ENCODE measurements around the gene RICTOR. TPM values are rescaled to one million over a fixed set of nuclear protein-coding genes. Genes with fewer than 3 reads are reported as not detected.

The RICTOR gene
- total and polyA plus RNA-seq, 4 experiments from 2014 or later: 6.7 to 94.9 (median 51.8) TPM

GRCh38 chr5:39073767-39074016 is 507 bp downstream of the RICTOR start:
- H3K36me3 Mint-ChIP-seq: peaks cover 9 to 28% of the 10 kb centered on the region in 2 donors
- peaks cover 48% of the 10 kb centered on the region for H3K4me1 ChIP-seq (ENCODE audit: insufficient read depth, low read length)
- peak overlapping the region; percentile 96 to 99 (median 98) for H3K4me3 Mint-ChIP-seq
- ChIA-PET CTCF (ENCODE audit: partially characterized antibody) (interaction anchor here (1.1 to 1.7 kb wide), 4 partner anchors 55 to 210 kb away, joined by 3 to 8 read pairs (median 6); no protein-coding TSS in a partner anchor), POLR2A (ENCODE audit: partially characterized antibody) (interaction anchor here (0.8 to 4.1 kb wide), 13 partner anchors 11 to 1580 kb away, joined by 3 to 14 read pairs (median 4); no protein-coding TSS in a partner anchor)
- H3K9me3 Mint-ChIP-seq: peaks cover 0 to 5% (median 0%) of the 10 kb centered on the region in 8 donors
- H3K4me1 Mint-ChIP-seq: peaks cover 26 to 64% (median 43%) of the 10 kb centered on the region in 4 donors
- H3K4me3 ChIP-seq (ENCODE audit: low read length in 2 of 2): peak overlapping the region; percentile 13 to 56
- H3K27ac ChIP-seq (ENCODE audit: low read depth, low read length): peak overlapping the region; percentile 97
- intact Hi-C loops (cut with micrococcal nuclease): loop anchor here (1.0 to 5.0 kb wide), 7 partner anchors 11 to 474 kb away; partner anchors contain the start of gene FYB1
- H3K36me3 ChIP-seq (ENCODE audit: insufficient read depth, low read length): peaks cover 5% of the 10 kb centered on the region
- peaks cover 10 to 14% of the 10 kb centered on the region in 2 donors for H3K27me3 Mint-ChIP-seq
- DNase-seq: no peak
- H3K9me3 ChIP-seq (ENCODE audit: control insufficient read depth in 1 of 2, low read length in 2 of 2): no peaks in the 10 kb centered on the region
- peak overlapping the region; percentile 95 to 99 (median 97) for H3K27ac Mint-ChIP-seq
- H3K27me3 ChIP-seq (ENCODE audit: insufficient read depth, low read length): peaks cover 17% of the 10 kb centered on the region

DNA sequence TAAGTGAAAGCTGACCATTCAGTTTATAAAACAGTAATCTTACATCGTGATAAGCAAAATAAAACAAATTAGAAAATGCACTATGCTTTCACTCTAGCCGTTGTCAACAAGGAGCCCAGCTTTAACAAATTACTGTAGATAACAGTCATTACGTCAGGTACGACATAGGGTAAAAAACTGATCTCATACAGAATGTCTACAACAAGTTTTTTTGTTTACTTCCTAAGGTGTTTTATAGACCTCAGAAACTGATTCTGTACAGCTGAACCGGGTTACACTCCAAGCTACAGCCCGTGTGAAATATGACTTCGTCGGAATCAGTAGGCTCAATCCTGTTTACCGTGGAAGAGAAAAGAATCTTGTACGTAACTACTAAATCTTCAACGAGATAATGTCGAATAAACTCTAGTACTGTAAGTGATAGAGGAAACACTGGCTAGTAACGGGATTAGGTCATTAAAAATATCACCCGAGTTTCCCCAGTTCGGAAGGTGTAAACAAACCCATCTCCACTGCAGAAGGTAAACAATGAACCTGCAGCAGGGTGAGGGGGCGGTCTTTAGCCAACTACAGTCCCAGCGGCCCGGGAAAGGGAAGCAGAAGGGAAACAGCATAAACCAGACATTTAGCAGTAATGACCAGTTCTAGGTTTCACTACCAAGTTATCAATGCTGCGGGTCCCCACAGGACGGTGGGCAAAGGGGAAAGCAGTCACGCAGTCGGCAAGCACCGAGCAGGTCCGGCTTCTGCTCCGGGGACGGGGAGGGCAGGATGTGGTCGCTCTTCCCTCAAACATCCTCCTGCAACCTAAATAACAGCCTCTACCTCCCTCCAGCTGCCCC is 1.1 kb downstream of the RICTOR start:
- H3K9me3 Mint-ChIP-seq: peaks cover 0 to 5% (median 0%) of the 10 kb centered on the region in 8 donors
- peaks cover 6 to 10% of the 10 kb centered on the region in 2 donors for H3K27me3 Mint-ChIP-seq
- CTCF ChIA-PET (ENCODE audit: partially characterized antibody): interaction anchor here (1.1 to 2.8 kb wide), 6 partner anchors 7 to 210 kb away, joined by 3 to 19 read pairs (median 6); no protein-coding TSS in a partner anchor
- H3K27ac ChIP-seq (ENCODE audit: low read depth, low read length): peak overlapping the region; percentile 97
- peak overlapping the region; percentile 13 to 56 for H3K4me3 ChIP-seq (ENCODE audit: low read length in 2 of 2)
- H3K36me3 ChIP-seq (ENCODE audit: insufficient read depth, low read length): peaks cover 8% of the 10 kb centered on the region
- DNase-seq: peak; percentile 60 to 83 (median 72)
- H3K4me3 Mint-ChIP-seq: peak overlapping the region; percentile 96 to 99 (median 98)
- intact Hi-C loops (cut with micrococcal nuclease): loop anchor here (1.0 to 5.0 kb wide), 5 partner anchors 11 to 209 kb away; partner anchors contain the start of gene FYB1
- H3K27ac Mint-ChIP-seq: peak overlapping the region; percentile 95 to 99 (median 97)
- POLR2A ChIA-PET (ENCODE audit: partially characterized antibody): interaction anchor here (0.8 to 4.1 kb wide), 13 partner anchors 11 to 1581 kb away, joined by 3 to 14 read pairs (median 4); no protein-coding TSS in a partner anchor
- peaks cover 14 to 33% of the 10 kb centered on the region in 2 donors for H3K36me3 Mint-ChIP-seq
- no peaks in the 10 kb centered on the region for H3K9me3 ChIP-seq (ENCODE audit: control insufficient read depth in 1 of 2, low read length in 2 of 2)
- H3K27me3 ChIP-seq (ENCODE audit: insufficient read depth, low read length): peaks cover 13% of the 10 kb centered on the region
- H3K4me1 ChIP-seq (ENCODE audit: insufficient read depth, low read length): peaks cover 48% of the 10 kb centered on the region
- peaks cover 30 to 70% (median 47%) of the 10 kb centered on the region in 4 donors for H3K4me1 Mint-ChIP-seq

GRCh38 chr5:39068099-39068498 is 6.1 kb downstream of the RICTOR start:
- Mint-ChIP-seq H3K27ac (peak overlapping the region in 1 of 7 donors; percentile 49), H3K27me3 (peaks cover 0 to 2% of the 10 kb centered on the region in 2 donors), H3K4me1 (peaks cover 45 to 78% (median 61%) of the 10 kb centered on the region in 4 donors), H3K4me3 (no peak overlapping the region), H3K36me3 (peaks cover 43 to 54% of the 10 kb centered on the region in 2 donors), H3K9me3 (peaks cover 0 to 20% (median 12%) of the 10 kb centered on the region in 8 donors)
- H3K36me3 ChIP-seq (ENCODE audit: insufficient read depth, low read length): peaks cover 14% of the 10 kb centered on the region
- CTCF ChIA-PET (ENCODE audit: partially characterized antibody): interaction anchor here (1.2 kb wide), 1 partner anchor 13 kb away, joined by 3 read pairs; no protein-coding TSS in a partner anchor
- H3K9me3 ChIP-seq (ENCODE audit: control insufficient read depth in 1 of 2, low read length in 2 of 2): peaks cover 0 to 6% of the 10 kb centered on the region in 2 donors
- no peak overlapping the region for H3K4me3 ChIP-seq (ENCODE audit: low read length in 2 of 2)
- intact Hi-C loops (cut with micrococcal nuclease): no loop called here
- no peak overlapping the region for H3K27ac ChIP-seq (ENCODE audit: low read depth, low read length)
- H3K4me1 ChIP-seq (ENCODE audit: insufficient read depth, low read length): peaks cover 63% of the 10 kb centered on the region
- no peaks in the 10 kb centered on the region for H3K27me3 ChIP-seq (ENCODE audit: insufficient read depth, low read length)
- POLR2A ChIA-PET (ENCODE audit: partially characterized antibody): no interaction called here
- DNase-seq: no peak

DNA sequence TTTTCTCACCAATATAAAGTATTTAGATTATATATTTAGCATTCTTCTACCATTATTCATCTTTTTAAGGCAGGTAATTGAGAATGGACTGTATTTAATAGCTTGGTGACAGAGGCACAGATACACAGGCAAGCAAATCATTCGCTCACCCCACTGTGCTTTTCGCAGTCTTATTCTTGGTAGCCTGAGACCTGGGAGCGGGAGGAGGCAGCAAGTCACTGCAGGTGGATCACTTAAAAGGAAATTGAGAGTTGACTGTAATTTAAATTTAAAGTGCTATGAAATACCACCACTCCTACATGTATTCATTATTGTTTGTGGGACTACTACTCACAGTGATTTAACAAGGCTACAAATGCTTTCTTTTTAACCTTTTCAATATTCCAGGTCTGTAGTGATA is 9.7 kb downstream of the RICTOR start:
- peaks cover 0 to 20% (median 12%) of the 10 kb centered on the region in 8 donors for H3K9me3 Mint-ChIP-seq
- peaks cover 50 to 78% (median 68%) of the 10 kb centered on the region in 4 donors for H3K4me1 Mint-ChIP-seq
- CTCF ChIA-PET (ENCODE audit: partially characterized antibody): no interaction called here
- H3K4me3 Mint-ChIP-seq: peak overlapping the region in 2 of 8 donors; percentile 8 to 66
- peaks cover 39 to 50% of the 10 kb centered on the region in 2 donors for H3K36me3 Mint-ChIP-seq
- no peak for DNase-seq
- no peak overlapping the region for H3K4me3 ChIP-seq (ENCODE audit: low read length in 2 of 2)
- POLR2A ChIA-PET (ENCODE audit: partially characterized antibody): no interaction called here
- peaks cover 14% of the 10 kb centered on the region for H3K36me3 ChIP-seq (ENCODE audit: insufficient read depth, low read length)
- no peak overlapping the region for H3K27ac ChIP-seq (ENCODE audit: low read depth, low read length)
- H3K4me1 ChIP-seq (ENCODE audit: insufficient read depth, low read length): peaks cover 73% of the 10 kb centered on the region
- peak overlapping the region in 2 of 7 donors; percentile 14 to 70 for H3K27ac Mint-ChIP-seq
- H3K27me3 ChIP-seq (ENCODE audit: insufficient read depth, low read length): no peaks in the 10 kb centered on the region
- no peaks in the 10 kb centered on the region for H3K27me3 Mint-ChIP-seq
- intact Hi-C loops (cut with micrococcal nuclease): no loop called here
- peaks cover 0 to 6% of the 10 kb centered on the region in 2 donors for H3K9me3 ChIP-seq (ENCODE audit: control insufficient read depth in 1 of 2, low read length in 2 of 2)

- Mint-ChIP-seq H3K27me3 (no peaks in the 10 kb centered on the region), H3K27ac (peak overlapping the region in 4 of 7 donors; percentile 0 to 30 (median 20)), H3K4me1 (peaks cover 53 to 76% (median 69%) of the 10 kb centered on the region in 4 donors), H3K36me3 (peaks cover 28 to 37% of the 10 kb centered on the region in 2 donors), H3K4me3 (peak overlapping the region in 5 of 8 donors; percentile 1 to 28 (median 17)), H3K9me3 (peaks cover 0 to 20% (median 12%) of the 10 kb centered on the region in 8 donors)
- Histone ChIP-seq H3K27ac (ENCODE audit: low read depth, low read length) (no peak overlapping the region), H3K36me3 (ENCODE audit: insufficient read depth, low read length) (peaks cover 6% of the 10 kb centered on the region), H3K4me3 (ENCODE audit: low read length in 2 of 2) (no peak overlapping the region), H3K4me1 (ENCODE audit: insufficient read depth, low read length) (peaks cover 83% of the 10 kb centered on the region), H3K9me3 (ENCODE audit: control insufficient read depth in 1 of 2, low read length in 2 of 2) (peaks cover 0 to 6% of the 10 kb centered on the region in 2 donors), H3K27me3 (ENCODE audit: insufficient read depth, low read length) (no peaks in the 10 kb centered on the region)
- DNase-seq: no peak
- ChIA-PET POLR2A (ENCODE audit: partially characterized antibody) (interaction anchor here (2.6 kb wide), 1 partner anchor 10 kb away, joined by 7 read pairs; no protein-coding TSS in a partner anchor), CTCF (ENCODE audit: partially characterized antibody) (no interaction called here)
- intact Hi-C loops (cut with micrococcal nuclease): no loop called here
Measured at GRCh38 chr5:39063037-39063436, 11.2 kb downstream of the RICTOR start.

- peaks cover 0 to 17% (median 11%) of the 10 kb centered on the region in 8 donors for H3K9me3 Mint-ChIP-seq
- Histone ChIP-seq H3K4me3 (ENCODE audit: low read length in 2 of 2) (no peak overlapping the region), H3K27me3 (ENCODE audit: insufficient read depth, low read length) (no peaks in the 10 kb centered on the region), H3K36me3 (ENCODE audit: insufficient read depth, low read length) (peaks cover 6% of the 10 kb centered on the region), H3K27ac (ENCODE audit: low read depth, low read length) (no peak overlapping the region), H3K4me1 (ENCODE audit: insufficient read depth, low read length) (peaks cover 88% of the 10 kb centered on the region), H3K9me3 (ENCODE audit: control insufficient read depth in 1 of 2, low read length in 2 of 2) (peaks cover 0 to 6% of the 10 kb centered on the region in 2 donors)
- H3K4me3 Mint-ChIP-seq: peak overlapping the region in 2 of 8 donors; percentile 4 to 29
- H3K4me1 Mint-ChIP-seq: peaks cover 52 to 75% (median 67%) of the 10 kb centered on the region in 4 donors
- intact Hi-C loops (cut with micrococcal nuclease): loop anchor here (1.0 kb wide), 1 partner anchor 11 kb away; no protein-coding TSS in a partner anchor
- peaks cover 23 to 33% of the 10 kb centered on the region in 2 donors for H3K36me3 Mint-ChIP-seq
- ChIA-PET CTCF (ENCODE audit: partially characterized antibody) (interaction anchor here (0.6 to 1.1 kb wide), 2 partner anchors 10 to 18 kb away, joined by 3 read pairs; no protein-coding TSS in a partner anchor), POLR2A (ENCODE audit: partially characterized antibody) (interaction anchor here (2.6 kb wide), 1 partner anchor 10 kb away, joined by 7 read pairs; no protein-coding TSS in a partner anchor)
- no peaks in the 10 kb centered on the region for H3K27me3 Mint-ChIP-seq
- no peak for DNase-seq
- peak overlapping the region in 2 of 7 donors; percentile 0 to 45 for H3K27ac Mint-ChIP-seq
Measured at GRCh38 chr5:39062530-39062929, 11.7 kb downstream of the RICTOR start.

Measured in CD4-positive, alpha-beta memory T cell (primary cell).